ENCODE measurements around the gene PHB1.

DNA sequence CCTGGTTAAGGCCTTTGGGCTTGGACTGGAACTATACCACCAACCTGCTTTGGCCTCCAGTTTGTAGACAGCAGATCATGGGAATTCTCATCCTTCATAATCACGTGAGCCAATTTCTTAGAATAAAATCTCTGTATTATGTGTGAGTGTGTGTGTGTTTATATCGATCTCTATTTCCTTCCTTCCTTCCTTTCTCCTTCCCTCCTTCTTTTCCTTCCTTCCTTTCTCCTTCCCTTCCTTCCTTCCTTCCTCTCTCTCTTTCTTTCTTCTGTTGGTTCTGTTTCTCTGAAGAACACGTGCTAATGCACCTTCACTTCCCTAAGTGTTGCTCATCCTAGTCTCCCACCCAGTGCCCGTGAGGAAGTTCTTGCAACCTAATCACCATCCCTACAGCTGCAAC is 35.5 kb upstream of the PHB1 start:
- no peak for TF ChIP-seq CTCF (IDR thresholded peaks at IDR 0.05)
- TF ChIP-seq POLR2A (IDR thresholded peaks at IDR 0.05), result no peak
- no peak for TF ChIP-seq EP300 (IDR thresholded peaks at IDR 0.05)

Data from tibial nerve (tissue), 4 donors.